Measurements from ENCODE around the gene MRPL42.
"Not testable (repeated sequence)": the region's sequence is repeated elsewhere in the genome, so short reads cannot be mapped to it uniquely, and the experiment has no call there.

The MRPL42 gene

GRCh38 chr12:93550748-93551611, 83.7 kb downstream of the MRPL42 start:
- no peak for DNase-seq

GRCh38 chr12:93552427-93552826, 85.1 kb downstream of the MRPL42 start:
- no peak for DNase-seq

DNA sequence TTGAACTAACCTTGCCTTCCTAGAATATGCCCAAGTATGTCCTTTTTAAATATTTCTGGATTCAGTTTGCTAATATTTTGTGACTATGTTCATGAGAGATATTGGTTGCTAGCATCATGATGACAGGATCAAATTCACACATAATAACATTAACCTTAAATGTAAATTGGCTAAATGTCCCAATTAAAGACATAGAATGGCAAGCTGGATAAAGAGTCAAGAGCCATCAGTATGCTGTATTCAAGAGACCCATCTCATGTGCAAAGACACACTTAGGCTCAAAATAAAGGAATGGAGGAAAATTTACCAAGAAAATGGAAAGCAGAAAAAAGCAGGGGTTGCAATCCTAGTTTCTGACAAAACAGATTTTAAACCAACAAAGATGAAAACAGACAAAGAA, 90.6 kb downstream of the MRPL42 start:
- not testable (repeated sequence) for DNase-seq

DNA sequence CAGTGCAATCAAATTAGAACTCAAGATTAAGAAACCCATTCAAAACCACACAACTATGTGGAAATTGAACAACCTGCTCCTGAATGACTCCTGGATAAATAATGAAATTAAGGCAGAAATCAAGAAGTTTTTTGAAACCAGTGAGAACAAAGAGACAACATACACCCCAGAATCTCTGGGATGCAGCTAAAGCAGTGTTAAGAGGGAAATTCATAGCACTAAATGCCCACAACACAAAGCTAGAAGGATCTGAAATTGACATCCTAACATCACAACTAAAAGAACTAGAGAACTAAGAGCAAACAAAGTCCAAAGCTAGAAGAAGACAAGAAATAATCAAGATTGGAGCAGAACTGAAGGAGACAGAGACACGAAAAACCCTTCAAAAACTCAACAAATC, 91.4 kb downstream of the MRPL42 start:
- DNase-seq, result not testable (repeated sequence)

DNA sequence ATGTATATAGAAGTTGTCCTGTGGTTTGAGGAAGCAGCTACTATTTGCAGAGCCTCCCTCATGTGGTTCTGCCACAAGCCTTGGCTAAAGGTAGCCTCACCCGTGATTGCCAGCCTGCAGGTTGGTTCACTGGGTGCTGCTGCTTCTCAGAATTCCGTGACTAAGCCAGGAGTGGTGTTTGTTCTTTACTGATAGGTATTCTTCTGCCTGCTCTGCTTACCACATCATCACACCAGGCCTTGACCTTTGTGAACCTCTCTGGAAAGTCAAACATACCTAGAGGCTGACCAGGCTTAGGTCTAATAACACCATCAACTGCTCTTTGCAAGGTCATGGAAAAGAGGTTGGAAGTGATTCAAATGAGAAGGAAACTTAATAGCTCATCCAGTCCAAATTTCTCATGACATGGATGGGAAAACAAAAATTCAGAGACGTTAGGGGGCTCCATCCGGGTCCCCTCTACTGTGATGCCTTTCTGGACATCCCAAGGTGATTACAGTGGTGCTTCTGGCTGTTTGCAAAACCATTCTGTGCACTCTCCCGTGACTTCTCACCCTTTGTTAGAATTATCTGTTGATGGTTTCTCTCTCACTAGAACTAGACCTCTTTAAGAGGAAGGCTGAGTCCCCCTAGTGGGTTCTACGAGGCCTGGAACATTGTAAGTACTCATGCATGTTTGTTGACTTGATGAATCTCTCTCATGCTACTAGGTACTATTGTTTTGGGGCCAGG, 96.7 kb downstream of the MRPL42 start:
- no peak for DNase-seq

DNA sequence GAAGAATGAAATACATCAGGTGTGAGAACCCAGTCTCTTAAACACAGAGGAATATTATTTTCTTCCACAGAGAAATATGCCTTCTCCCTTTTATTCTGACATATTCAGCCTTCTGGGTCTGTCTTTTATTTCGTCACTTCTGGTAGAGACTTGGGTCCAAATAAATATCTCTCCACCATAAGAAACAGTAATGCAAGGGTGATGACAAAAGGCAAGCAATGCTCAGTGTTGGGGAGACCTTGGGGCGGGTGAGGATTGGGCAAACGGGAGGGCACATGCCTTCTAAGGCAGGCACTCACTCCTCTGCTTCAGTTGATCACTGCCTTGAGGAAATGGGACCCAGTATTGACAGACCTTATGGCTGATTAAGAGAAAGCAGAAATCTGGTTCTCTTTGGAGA, 98.4 kb downstream of the MRPL42 start:
- DNase-seq, result no peak
